MM.1S (cell line): Measurements from ENCODE around the gene BCL2.

Experiments used
- DNase-seq: peaks from one replicate; pipeline ENCODE4 v3.0.0-alpha.2; 2015
- H2AFZ ChIP-seq: fragments of 300-600 bp; sonication (generic); 2 replicates; pipeline ENCODE4 v1.6.0; 2016; ENCODE audit warnings: antibody characterized with exemption, low read length
- H3F3A ChIP-seq: fragments of 300-600 bp; sonication (generic); 2 replicates; pipeline ENCODE4 v1.6.1; 2016; ENCODE audit warnings: mild to moderate bottlenecking, antibody characterized with exemption, low read length, moderate library complexity, mixed read lengths; ENCODE audit not compliant: insufficient read depth
- H3K27ac ChIP-seq: fragments of 300-600 bp; sonication (generic); 2 replicates; pipeline ENCODE4 v1.5.1; 2016; ENCODE audit warnings: mild to moderate bottlenecking, low read length
- H3K27me3 ChIP-seq: fragments of 300-600 bp; sonication (generic); replicated peaks from 2 replicates; pipeline ENCODE4 v1.6.0; 2016; ENCODE audit warnings: low read length; ENCODE audit not compliant: insufficient read depth
- H3K36me3 ChIP-seq: fragments of 300-600 bp; sonication (generic); replicated peaks from 2 replicates; pipeline ENCODE4 v1.6.1; 2016; ENCODE audit warnings: mild to moderate bottlenecking, low read length, mixed read lengths; ENCODE audit not compliant: insufficient read depth
- H3K4me1 ChIP-seq: fragments of 300-600 bp; sonication (generic); 2 replicates; pipeline ENCODE4 v1.6.1; 2016; ENCODE audit warnings: low read length, mixed read lengths
- H3K4me2 ChIP-seq: fragments of 300-600 bp; sonication (generic); 2 replicates; pipeline ENCODE4 v1.6.0; 2016; ENCODE audit warnings: low read depth, low read length
- H3K4me3 ChIP-seq: fragments of 300-600 bp; sonication (generic); 2 replicates; pipeline ENCODE4 v1.5.1; 2016; ENCODE audit warnings: low read length, mixed read lengths
- H3K79me2 ChIP-seq: fragments of 300-600 bp; sonication (generic); 2 replicates; pipeline ENCODE4 v1.6.1; 2016; ENCODE audit warnings: mixed run types, low read length, mixed read lengths
- H3K9ac ChIP-seq: fragments of 300-600 bp; sonication (generic); 2 replicates; pipeline ENCODE4 v1.6.1; 2016; ENCODE audit warnings: low read length, mixed read lengths
- H3K9me2 ChIP-seq: fragments of 300-600 bp; sonication (generic); replicated peaks from 2 replicates; pipeline ENCODE4 v1.6.1; 2016; ENCODE audit warnings: mild to moderate bottlenecking, low read length, mixed read lengths; ENCODE audit not compliant: insufficient read depth
- H3K9me3 ChIP-seq: fragments of 300-600 bp; sonication (generic); replicated peaks from 2 replicates; pipeline ENCODE4 v1.6.1; 2016; ENCODE audit warnings: mild to moderate bottlenecking, low read length, mixed read lengths; ENCODE audit not compliant: insufficient read depth
- H4K20me1 ChIP-seq: fragments of 300-600 bp; sonication (generic); 2 replicates; pipeline ENCODE4 v1.6.1; 2016; ENCODE audit warnings: mild to moderate bottlenecking, low read length, moderate library complexity, mixed read lengths; ENCODE audit not compliant: insufficient read depth
- CTCF ChIP-seq: fragments of 300-600 bp; sonication (generic); IDR thresholded peaks from 2 replicates; pipeline ENCODE4 v1.5.1; 2016; ENCODE audit warnings: antibody characterized with exemption, low read length, mixed read lengths
- EZH2 ChIP-seq: fragments of 300-600 bp; sonication (generic); optimal IDR thresholded peaks from 2 replicates; pipeline ENCODE3; 2017; ENCODE audit warnings: low read depth, mild to moderate bottlenecking, antibody characterized with exemption, low read length, mixed read lengths
- EZH2phosphoT487 ChIP-seq: fragments of 300-600 bp; sonication (generic); IDR thresholded peaks from 2 replicates; pipeline ENCODE4 v1.6.1; 2018; ENCODE audit warnings: antibody characterized with exemption, low read length

Gene BCL2

GRCh38 chr18:63346480-63347183, 27.1 kb upstream of the BCL2 start:
- H3F3A ChIP-seq = peaks cover 21% of the 10 kb centered on the region
- no peak overlapping the region for H3K4me3 ChIP-seq
- no peaks in the 10 kb centered on the region for H3K9me3 ChIP-seq
- no peaks in the 10 kb centered on the region for H3K27me3 ChIP-seq
- H2AFZ ChIP-seq = no peak overlapping the region
- no peaks in the 10 kb centered on the region for H3K79me2 ChIP-seq
- TF ChIP-seq CTCF (no peak), EZH2phosphoT487 (no peak), EZH2 (no peak)
- peaks cover 4% of the 10 kb centered on the region for H3K36me3 ChIP-seq
- no peak overlapping the region for H3K9ac ChIP-seq
- DNase-seq = no peak
- no peaks in the 10 kb centered on the region for H4K20me1 ChIP-seq
- no peaks in the 10 kb centered on the region for H3K9me2 ChIP-seq
- no peak overlapping the region for H3K27ac ChIP-seq
- no peak overlapping the region for H3K4me2 ChIP-seq
- H3K4me1 ChIP-seq = peaks cover 23% of the 10 kb centered on the region

- Histone ChIP-seq H3K4me3 (no peak overlapping the region), H3K36me3 (peaks cover 4% of the 10 kb centered on the region; the same call in 1 of the 2 replicates), H3K9ac (no peak overlapping the region), H3K79me2 (no peaks in the 10 kb centered on the region), H3K4me2 (no peak overlapping the region), H2AFZ (no peak overlapping the region), H3K9me3 (no peaks in the 10 kb centered on the region), H3K4me1 (peaks cover 23% of the 10 kb centered on the region), H4K20me1 (no peaks in the 10 kb centered on the region), H3F3A (peaks cover 21% of the 10 kb centered on the region), H3K9me2 (no peaks in the 10 kb centered on the region), H3K27ac (no peak overlapping the region), H3K27me3 (no peaks in the 10 kb centered on the region)
- DNase-seq = no peak
- TF ChIP-seq EZH2 (no peak), EZH2phosphoT487 (no peak), CTCF (no peak)
Measured at GRCh38 chr18:63346031-63346430, 26.5 kb upstream of the BCL2 start.

- H3K9ac ChIP-seq = no peak overlapping the region
- peaks cover 22% of the 10 kb centered on the region for H3K4me1 ChIP-seq
- H3K9me3 ChIP-seq = no peaks in the 10 kb centered on the region
- no peaks in the 10 kb centered on the region for H4K20me1 ChIP-seq
- no peak overlapping the region for H3K4me2 ChIP-seq
- H3K9me2 ChIP-seq = no peaks in the 10 kb centered on the region
- no peak overlapping the region for H3K4me3 ChIP-seq
- TF ChIP-seq EZH2phosphoT487 (no peak), EZH2 (no peak), CTCF (no peak)
- H3K27ac ChIP-seq = no peak overlapping the region
- no peaks in the 10 kb centered on the region for H3K27me3 ChIP-seq
- no peaks in the 10 kb centered on the region for H3K79me2 ChIP-seq
- no peak for DNase-seq
- H3K36me3 ChIP-seq = peaks cover 2% of the 10 kb centered on the region; the same call in 1 of the 2 replicates
- peaks cover 21% of the 10 kb centered on the region for H3F3A ChIP-seq
- no peak overlapping the region for H2AFZ ChIP-seq
Measured at GRCh38 chr18:63344918-63345317, 25.3 kb upstream of the BCL2 start.
